Aortic smooth muscle cell (primary cell): ENCODE measurements around the gene FXYD4. TPM values are rescaled to one million over a fixed set of nuclear protein-coding genes. Genes with fewer than 3 reads are reported as not detected.

Experiments
- total RNA-seq: library from RNA; depleted of rRNA; stranded (reverse); fragments of >200 nt; gene quantifications from 2 replicates; pipeline ENCODE4 v1.2.3, GENCODE V29; 2014

Gene FXYD4, protein sequence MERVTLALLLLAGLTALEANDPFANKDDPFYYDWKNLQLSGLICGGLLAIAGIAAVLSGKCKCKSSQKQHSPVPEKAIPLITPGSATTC
- not detected in 2 replicates for total RNA-seq

DNA sequence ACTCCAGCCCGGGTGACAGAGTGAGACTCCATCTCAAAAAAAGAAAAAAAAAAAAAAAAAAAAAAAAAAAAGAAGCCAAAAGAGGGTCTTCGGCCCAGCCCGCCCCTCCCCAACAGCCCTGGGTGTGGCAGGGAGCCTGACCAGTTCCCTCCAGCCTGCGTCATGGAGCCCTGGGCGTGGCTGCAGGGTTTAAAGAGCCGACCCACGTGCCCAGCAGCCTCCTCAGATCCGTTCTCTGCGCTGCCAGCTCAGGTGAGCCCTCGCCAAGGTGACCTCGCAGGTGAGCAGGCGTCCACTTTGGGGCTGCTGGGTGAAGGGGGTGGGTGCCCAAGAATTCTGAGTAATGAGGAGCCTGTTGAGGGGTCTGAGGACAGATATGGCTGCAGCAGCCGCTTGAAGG, at the start of gene FXYD4:
Gene FXYD4 (plus strand): TSS at position 219 of the 400 bp plus-strand sequence. CDS start 2,111 bp downstream, outside the sequence.

DNA sequence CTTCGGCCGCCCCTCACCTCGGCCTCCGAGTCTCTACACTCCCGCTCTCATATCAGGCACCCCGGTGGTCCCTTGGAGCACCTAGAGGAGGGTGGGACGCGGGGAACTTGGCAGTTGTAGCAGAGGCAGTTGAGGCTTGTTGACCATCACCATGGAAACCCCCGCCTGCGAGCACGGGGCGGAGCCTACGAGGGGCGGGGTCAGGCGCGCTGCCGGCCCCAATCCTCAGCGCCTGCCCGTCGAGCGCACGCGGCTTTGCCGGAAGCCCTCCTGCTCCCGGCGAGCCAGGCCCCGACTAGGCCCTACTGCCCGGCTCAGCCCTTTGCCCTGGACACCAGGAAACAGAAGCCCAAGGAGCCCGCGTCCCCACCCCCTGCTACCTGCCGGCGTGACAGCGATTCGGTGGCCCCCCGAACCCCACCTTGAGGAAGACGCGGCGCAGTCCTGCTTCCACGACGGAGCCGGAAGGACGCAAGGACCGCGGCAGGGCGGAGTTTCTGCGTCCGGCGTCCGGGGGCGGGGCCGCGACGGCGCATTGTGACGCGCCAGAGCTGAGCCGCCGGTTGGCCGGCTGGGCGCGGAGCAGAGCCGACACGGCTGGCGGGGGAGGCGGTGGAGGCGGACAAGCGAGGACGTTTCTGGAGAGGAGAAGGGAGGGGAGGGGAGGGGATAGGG, 37.4 kb downstream of the FXYD4 start, which contains the start of gene HNRNPF:
Gene HNRNPF (minus strand): TSS at position 477 of the 675 bp plus-strand sequence. CDS start 21,302 bp downstream, outside the sequence.

Other genes with a start within 250 kb of the FXYD4 start
- gene CSGALNACT2, start 233.2 kb upstream of the FXYD4 start, total RNA-seq = 31.1 and 34.9 TPM in 2 replicates
- gene RASGEF1A, start 104.6 kb upstream of the FXYD4 start, total RNA-seq = 0.40 and 0.50 TPM in 2 replicates
- 218 and 235 TPM in 2 replicates for gene HNRNPF, start 37.5 kb downstream of the FXYD4 start, total RNA-seq
- 5.2 TPM in 2 replicates for gene ZNF487, start 65.5 kb downstream of the FXYD4 start, total RNA-seq
- gene ZNF239, start 203.0 kb downstream of the FXYD4 start, total RNA-seq = 3.4 and 5.0 TPM in 2 replicates
- gene ZNF485, start 234.8 kb downstream of the FXYD4 start, total RNA-seq = 1.3 and 2.2 TPM in 2 replicates